BE2C (cell line): ENCODE measurements around the gene THAP11.

Source experiments
- DNase-seq: peaks from one replicate; pipeline ENCODE4 v3.0.0-alpha.2; 2020
- H3K27me3 ChIP-seq: fragments of 250-450 bp; sonication (Bioruptor Pico); 2 replicates; pipeline ENCODE4 v1.5.1; 2020; ENCODE audit warnings: mild to moderate bottlenecking
- H3K36me3 ChIP-seq: fragments of 250-450 bp; sonication (Bioruptor Pico); 2 replicates; pipeline ENCODE4 v1.5.1; 2020; ENCODE audit warnings: mild to moderate bottlenecking
- H3K4me1 ChIP-seq: fragments of 250-450 bp; sonication (Bioruptor Pico); 2 replicates; pipeline ENCODE4 v1.5.1; 2020
- H3K4me3 ChIP-seq: 2 replicates; pipeline ENCODE4 v1.5.1; 2011; ENCODE audit warnings: low read depth, low read length
- H3K9me3 ChIP-seq: fragments of 250-450 bp; sonication (Bioruptor Pico); 2 replicates; pipeline ENCODE4 v1.5.1; 2020
- TF ChIP-seq, protein P1 (sequence below): IDR thresholded peaks from 2 replicates; pipeline ENCODE4 v1.5.1; 2012; ENCODE audit warnings: mild to moderate bottlenecking, low read depth, low read length

THAP11 gene

DNA sequence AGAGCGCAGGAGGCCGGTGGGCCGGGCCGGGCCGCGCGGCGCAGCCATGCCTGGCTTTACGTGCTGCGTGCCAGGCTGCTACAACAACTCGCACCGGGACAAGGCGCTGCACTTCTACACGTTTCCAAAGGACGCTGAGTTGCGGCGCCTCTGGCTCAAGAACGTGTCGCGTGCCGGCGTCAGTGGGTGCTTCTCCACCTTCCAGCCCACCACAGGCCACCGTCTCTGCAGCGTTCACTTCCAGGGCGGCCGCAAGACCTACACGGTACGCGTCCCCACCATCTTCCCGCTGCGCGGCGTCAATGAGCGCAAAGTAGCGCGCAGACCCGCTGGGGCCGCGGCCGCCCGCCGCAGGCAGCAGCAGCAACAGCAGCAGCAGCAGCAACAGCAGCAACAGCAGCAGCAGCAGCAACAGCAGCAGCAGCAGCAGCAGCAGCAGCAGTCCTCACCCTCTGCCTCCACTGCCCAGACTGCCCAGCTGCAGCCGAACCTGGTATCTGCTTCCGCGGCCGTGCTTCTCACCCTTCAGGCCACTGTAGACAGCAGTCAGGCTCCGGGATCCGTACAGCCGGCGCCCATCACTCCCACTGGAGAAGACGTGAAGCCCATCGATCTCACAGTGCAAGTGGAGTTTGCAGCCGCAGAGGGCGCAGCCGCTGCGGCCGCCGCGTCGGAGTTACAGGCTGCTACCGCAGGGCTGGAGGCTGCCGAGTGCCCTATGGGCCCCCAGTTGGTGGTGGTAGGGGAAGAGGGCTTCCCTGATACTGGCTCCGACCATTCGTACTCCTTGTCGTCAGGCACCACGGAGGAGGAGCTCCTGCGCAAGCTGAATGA is 606 bp downstream of the THAP11 start:
- Histone ChIP-seq H3K27me3 (no peaks in the 10 kb centered on the region), H3K36me3 (no peaks in the 10 kb centered on the region), H3K4me1 (no peaks in the 10 kb centered on the region), H3K4me3 (peak overlapping the region; percentile 92), H3K9me3 (no peaks in the 10 kb centered on the region)
- TF ChIP-seq, protein P1, sequence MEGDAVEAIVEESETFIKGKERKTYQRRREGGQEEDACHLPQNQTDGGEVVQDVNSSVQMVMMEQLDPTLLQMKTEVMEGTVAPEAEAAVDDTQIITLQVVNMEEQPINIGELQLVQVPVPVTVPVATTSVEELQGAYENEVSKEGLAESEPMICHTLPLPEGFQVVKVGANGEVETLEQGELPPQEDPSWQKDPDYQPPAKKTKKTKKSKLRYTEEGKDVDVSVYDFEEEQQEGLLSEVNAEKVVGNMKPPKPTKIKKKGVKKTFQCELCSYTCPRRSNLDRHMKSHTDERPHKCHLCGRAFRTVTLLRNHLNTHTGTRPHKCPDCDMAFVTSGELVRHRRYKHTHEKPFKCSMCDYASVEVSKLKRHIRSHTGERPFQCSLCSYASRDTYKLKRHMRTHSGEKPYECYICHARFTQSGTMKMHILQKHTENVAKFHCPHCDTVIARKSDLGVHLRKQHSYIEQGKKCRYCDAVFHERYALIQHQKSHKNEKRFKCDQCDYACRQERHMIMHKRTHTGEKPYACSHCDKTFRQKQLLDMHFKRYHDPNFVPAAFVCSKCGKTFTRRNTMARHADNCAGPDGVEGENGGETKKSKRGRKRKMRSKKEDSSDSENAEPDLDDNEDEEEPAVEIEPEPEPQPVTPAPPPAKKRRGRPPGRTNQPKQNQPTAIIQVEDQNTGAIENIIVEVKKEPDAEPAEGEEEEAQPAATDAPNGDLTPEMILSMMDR: peak; percentile 40; the same call in 1 of the 2 replicates
- DNase-seq: peak; percentile 73

DNA sequence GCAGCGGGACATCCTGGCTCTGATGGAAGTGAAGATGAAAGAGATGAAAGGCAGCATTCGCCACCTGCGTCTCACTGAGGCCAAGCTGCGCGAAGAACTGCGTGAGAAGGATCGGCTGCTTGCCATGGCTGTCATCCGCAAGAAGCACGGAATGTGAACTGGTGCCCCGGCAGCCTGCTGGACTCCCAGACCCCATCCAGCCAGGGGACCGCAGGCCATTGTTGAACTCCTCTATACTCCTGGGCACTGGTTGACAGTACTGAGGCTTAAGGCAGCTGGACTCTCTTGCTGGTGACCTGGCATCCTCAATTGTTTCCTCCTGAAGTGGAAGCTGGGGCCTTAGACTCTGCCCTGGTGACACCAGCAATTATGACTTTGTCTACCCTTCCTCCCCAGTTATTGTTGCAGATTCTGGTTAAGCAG is 1.2 kb downstream of the THAP11 start:
- H3K36me3 ChIP-seq: no peaks in the 10 kb centered on the region; the same call in 1 of the 2 replicates
- TF ChIP-seq, protein P1: no peak
- peak; percentile 26 for DNase-seq
- no peaks in the 10 kb centered on the region for H3K4me1 ChIP-seq
- H3K4me3 ChIP-seq: peak overlapping the region; percentile 92
- H3K9me3 ChIP-seq: no peaks in the 10 kb centered on the region
- no peaks in the 10 kb centered on the region for H3K27me3 ChIP-seq

DNA sequence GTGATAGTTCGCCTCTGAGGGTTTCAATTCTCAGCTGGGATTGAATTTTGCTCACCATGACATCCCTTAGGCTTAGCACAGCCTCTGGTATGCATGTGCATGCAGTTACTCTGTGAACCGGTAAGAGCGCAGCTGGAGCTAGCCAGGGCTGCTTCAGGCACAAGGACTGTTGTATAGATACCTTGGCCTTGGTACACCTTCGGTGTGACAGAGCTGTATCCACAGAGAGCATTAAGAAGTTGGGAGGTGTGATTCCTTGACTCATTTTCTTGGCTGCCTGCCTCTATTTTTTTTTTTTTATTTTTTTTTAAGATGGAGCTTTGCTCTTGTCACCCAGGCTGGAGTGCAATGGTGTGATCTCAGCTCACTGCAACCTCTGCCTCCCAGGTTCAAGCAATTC is 2.4 kb downstream of the THAP11 start:
- peak; percentile 49 for DNase-seq
- Histone ChIP-seq H3K27me3 (no peaks in the 10 kb centered on the region), H3K9me3 (no peaks in the 10 kb centered on the region), H3K36me3 (peaks cover 5% of the 10 kb centered on the region; the same call in 1 of the 2 replicates), H3K4me1 (no peaks in the 10 kb centered on the region), H3K4me3 (peak overlapping the region; percentile 92)
- TF ChIP-seq, protein P1: peak; percentile 25; the same call in 1 of the 2 replicates

DNA sequence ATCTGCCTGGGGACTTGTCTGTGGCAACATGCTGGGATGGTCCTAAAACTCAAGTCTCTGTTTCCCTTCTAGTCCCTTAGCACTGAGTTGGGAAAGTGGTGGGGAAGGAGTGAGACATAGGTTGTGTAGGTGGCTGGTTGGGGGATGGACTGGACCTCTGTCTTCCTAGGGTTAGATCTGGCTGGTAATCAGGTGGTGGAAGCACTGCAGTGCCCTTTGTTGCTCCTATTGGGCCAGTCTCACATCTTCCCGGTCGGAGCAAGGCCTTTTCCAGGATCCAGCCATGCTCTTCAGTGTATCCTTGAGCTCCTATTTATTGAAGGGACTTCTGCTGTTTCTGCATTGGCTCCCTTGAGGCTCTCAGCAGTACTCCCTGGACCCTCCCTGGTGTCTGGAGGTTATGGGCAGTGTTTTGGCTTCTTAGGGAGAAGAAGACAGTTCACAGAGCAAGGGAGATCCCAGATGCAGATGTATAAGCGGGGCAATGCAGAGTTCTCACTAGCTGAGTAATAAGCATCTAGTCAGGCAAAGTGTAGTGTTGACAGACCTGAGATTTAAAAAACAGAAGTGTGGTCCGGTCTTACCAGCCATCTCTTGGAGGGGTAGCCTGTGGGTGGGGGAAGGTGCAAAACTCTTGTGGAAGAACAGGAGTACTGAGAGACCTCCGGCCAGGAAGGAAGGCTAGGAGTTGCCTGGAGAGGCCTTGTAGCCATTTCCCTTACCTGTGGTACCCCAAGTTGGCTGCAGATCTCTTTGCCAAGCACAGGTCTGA is 3.4 kb downstream of the THAP11 start:
- H3K9me3 ChIP-seq: no peaks in the 10 kb centered on the region
- DNase-seq: no peak
- TF ChIP-seq, protein P1: no peak
- H3K4me1 ChIP-seq: no peaks in the 10 kb centered on the region
- no peaks in the 10 kb centered on the region for H3K27me3 ChIP-seq
- H3K36me3 ChIP-seq: peaks cover 5% of the 10 kb centered on the region; the same call in 1 of the 2 replicates
- peak overlapping the region; percentile 96 for H3K4me3 ChIP-seq

DNA sequence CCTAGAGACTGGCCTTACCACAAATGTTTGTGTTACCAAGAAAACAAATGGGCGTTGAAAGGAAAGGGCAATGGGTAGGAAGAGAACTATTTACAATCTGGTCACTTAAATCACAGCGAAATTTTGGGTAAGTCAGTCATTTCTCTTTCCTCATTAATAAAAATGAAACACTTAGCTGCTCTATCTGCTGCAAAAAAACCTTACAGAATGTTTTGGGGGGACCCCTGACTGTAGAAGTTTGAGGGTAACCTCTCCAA is 3.9 kb downstream of the THAP11 start:
- TF ChIP-seq, protein P1: no peak
- Histone ChIP-seq H3K4me3 (peak overlapping the region; percentile 96), H3K4me1 (no peaks in the 10 kb centered on the region), H3K27me3 (no peaks in the 10 kb centered on the region), H3K36me3 (peaks cover 5% of the 10 kb centered on the region; the same call in 1 of the 2 replicates), H3K9me3 (no peaks in the 10 kb centered on the region)
- DNase-seq: no peak
